Osteoblast (primary cell): Measurements from ENCODE around the gene ARHGAP11A. TPM values are rescaled to one million over a fixed set of nuclear protein-coding genes. Genes with fewer than 3 reads are reported as not detected.

ENCODE experiments used
- DNase-seq: peaks from one replicate; pipeline ENCODE4 v3.0.0; 2011; ENCODE audit warnings: low spot score, mixed read lengths; ENCODE audit not compliant: insufficient read length; ENCODE audit errors: missing footprints
- H2AFZ ChIP-seq: 2 replicates; pipeline ENCODE4 v1.6.0; 2011; ENCODE audit warnings: mild to moderate bottlenecking, low read length
- H3K27ac ChIP-seq: 2 replicates; pipeline ENCODE4 v1.5.1; 2011; ENCODE audit warnings: mild to moderate bottlenecking, low read depth, low read length, moderate library complexity
- H3K27me3 ChIP-seq: 2 replicates; pipeline ENCODE4 v1.6.0; 2012; ENCODE audit warnings: mild to moderate bottlenecking, control low read depth, inconsistent platforms, low read length, moderate library complexity; ENCODE audit not compliant: insufficient read depth
- H3K36me3 ChIP-seq: 2 replicates; pipeline ENCODE4 v1.5.1; 2011; ENCODE audit warnings: mild to moderate bottlenecking, low read length, control low read depth, moderate library complexity; ENCODE audit not compliant: insufficient read depth
- H3K4me1 ChIP-seq: 2 replicates; pipeline ENCODE4 v1.5.1; 2011; ENCODE audit warnings: mild to moderate bottlenecking, low read length, control low read depth, moderate library complexity; ENCODE audit not compliant: insufficient read depth
- H3K4me2 ChIP-seq: 2 replicates; pipeline ENCODE4 v1.6.0; 2011; ENCODE audit warnings: mild to moderate bottlenecking, low read length; ENCODE audit not compliant: insufficient read depth
- H3K4me3 ChIP-seq: fragments of 200-600 bp; sonication (generic); 3 replicates; pipeline ENCODE4 v1.5.1; 2012; ENCODE audit warnings: mild to moderate bottlenecking, low read length, inconsistent platforms; ENCODE audit not compliant: insufficient read depth
- H3K79me2 ChIP-seq: 2 replicates; pipeline ENCODE4 v1.6.0; 2012; ENCODE audit warnings: mild to moderate bottlenecking, low read length, control low read depth, inconsistent platforms; ENCODE audit not compliant: insufficient read depth
- H3K9me3 ChIP-seq: 2 replicates; pipeline ENCODE4 v1.5.1; 2011; ENCODE audit warnings: low read depth, low read length, control low read depth
- H4K20me1 ChIP-seq: 2 replicates; pipeline ENCODE4 v1.6.0; 2012; ENCODE audit warnings: mild to moderate bottlenecking, low read length, control low read depth; ENCODE audit not compliant: insufficient read depth
- total RNA-seq: library from RNA; depleted of rRNA; stranded (reverse); fragments of >200 nt; gene quantifications from 2 replicates; pipeline ENCODE4 v1.2.3, GENCODE V29; 2012
- TF ChIP-seq, protein P1 (sequence below): IDR thresholded peaks from 2 replicates; pipeline ENCODE4 v1.5.1; 2011; ENCODE audit warnings: mild to moderate bottlenecking, low read depth, low read length, moderate library complexity; ENCODE audit errors: extremely low read depth

The ARHGAP11A gene
- total RNA-seq, 1 donor: 7.2 TPM

DNA sequence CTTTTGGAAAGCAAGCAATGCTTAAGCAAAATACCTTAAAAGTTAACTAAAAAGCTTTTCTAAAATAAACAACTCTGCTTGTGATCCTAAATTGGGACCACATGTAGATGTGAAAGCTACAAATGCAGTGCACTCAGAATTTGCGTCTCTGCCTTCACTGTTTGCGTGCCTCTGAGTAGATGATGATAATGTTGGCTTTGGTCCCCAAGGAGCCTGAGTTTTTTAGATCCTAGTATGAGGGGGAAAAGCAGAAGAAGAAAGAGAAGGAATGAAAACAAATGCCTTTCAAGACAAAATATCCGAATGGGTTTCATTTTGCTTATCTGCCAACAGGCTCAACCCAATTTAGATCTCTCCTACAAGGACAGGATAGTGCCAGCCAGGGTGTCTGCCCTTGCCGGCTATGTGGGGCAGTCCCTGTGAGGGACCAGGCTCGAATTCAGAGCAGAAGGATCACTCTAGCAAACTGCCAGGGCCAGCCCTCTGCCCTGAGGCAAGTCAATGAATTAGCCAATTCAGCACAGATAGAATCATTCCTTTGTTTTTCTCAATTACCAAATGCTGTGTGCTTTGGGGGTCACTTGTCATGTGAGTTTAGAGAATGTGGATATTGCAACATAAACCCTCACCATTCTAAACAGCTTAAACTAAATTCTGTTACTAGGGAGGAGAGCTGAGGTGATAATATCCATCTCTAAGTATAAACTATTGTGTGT is 54.8 kb downstream of the ARHGAP11A start:
- no peaks in the 10 kb centered on the region for H3K9me3 ChIP-seq
- peaks cover 36% of the 10 kb centered on the region for H3K4me1 ChIP-seq
- peaks cover 4% of the 10 kb centered on the region for H3K79me2 ChIP-seq
- peak; percentile 70 for DNase-seq
- peak overlapping the region; percentile 72 for H3K4me2 ChIP-seq
- no peaks in the 10 kb centered on the region for H3K27me3 ChIP-seq
- H3K36me3 ChIP-seq: no peaks in the 10 kb centered on the region
- peak overlapping the region; percentile 38 for H2AFZ ChIP-seq
- peak overlapping the region; percentile 43 for H3K4me3 ChIP-seq
- H4K20me1 ChIP-seq: no peaks in the 10 kb centered on the region
- peak overlapping the region; percentile 87 for H3K27ac ChIP-seq
- TF ChIP-seq, protein P1, sequence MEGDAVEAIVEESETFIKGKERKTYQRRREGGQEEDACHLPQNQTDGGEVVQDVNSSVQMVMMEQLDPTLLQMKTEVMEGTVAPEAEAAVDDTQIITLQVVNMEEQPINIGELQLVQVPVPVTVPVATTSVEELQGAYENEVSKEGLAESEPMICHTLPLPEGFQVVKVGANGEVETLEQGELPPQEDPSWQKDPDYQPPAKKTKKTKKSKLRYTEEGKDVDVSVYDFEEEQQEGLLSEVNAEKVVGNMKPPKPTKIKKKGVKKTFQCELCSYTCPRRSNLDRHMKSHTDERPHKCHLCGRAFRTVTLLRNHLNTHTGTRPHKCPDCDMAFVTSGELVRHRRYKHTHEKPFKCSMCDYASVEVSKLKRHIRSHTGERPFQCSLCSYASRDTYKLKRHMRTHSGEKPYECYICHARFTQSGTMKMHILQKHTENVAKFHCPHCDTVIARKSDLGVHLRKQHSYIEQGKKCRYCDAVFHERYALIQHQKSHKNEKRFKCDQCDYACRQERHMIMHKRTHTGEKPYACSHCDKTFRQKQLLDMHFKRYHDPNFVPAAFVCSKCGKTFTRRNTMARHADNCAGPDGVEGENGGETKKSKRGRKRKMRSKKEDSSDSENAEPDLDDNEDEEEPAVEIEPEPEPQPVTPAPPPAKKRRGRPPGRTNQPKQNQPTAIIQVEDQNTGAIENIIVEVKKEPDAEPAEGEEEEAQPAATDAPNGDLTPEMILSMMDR: no peak

GRCh38 chr15:32670623-32671022 is 55.3 kb downstream of the ARHGAP11A start:
- DNase-seq: no peak
- H4K20me1 ChIP-seq: no peaks in the 10 kb centered on the region
- peak overlapping the region; percentile 87 for H3K27ac ChIP-seq
- peaks cover 4% of the 10 kb centered on the region for H3K79me2 ChIP-seq
- no peaks in the 10 kb centered on the region for H3K27me3 ChIP-seq
- H3K4me2 ChIP-seq: peak overlapping the region; percentile 72
- H3K4me1 ChIP-seq: peaks cover 40% of the 10 kb centered on the region
- no peaks in the 10 kb centered on the region for H3K9me3 ChIP-seq
- H2AFZ ChIP-seq: no peak overlapping the region
- TF ChIP-seq, protein P1: no peak
- H3K4me3 ChIP-seq: no peak overlapping the region
- no peaks in the 10 kb centered on the region for H3K36me3 ChIP-seq

DNA sequence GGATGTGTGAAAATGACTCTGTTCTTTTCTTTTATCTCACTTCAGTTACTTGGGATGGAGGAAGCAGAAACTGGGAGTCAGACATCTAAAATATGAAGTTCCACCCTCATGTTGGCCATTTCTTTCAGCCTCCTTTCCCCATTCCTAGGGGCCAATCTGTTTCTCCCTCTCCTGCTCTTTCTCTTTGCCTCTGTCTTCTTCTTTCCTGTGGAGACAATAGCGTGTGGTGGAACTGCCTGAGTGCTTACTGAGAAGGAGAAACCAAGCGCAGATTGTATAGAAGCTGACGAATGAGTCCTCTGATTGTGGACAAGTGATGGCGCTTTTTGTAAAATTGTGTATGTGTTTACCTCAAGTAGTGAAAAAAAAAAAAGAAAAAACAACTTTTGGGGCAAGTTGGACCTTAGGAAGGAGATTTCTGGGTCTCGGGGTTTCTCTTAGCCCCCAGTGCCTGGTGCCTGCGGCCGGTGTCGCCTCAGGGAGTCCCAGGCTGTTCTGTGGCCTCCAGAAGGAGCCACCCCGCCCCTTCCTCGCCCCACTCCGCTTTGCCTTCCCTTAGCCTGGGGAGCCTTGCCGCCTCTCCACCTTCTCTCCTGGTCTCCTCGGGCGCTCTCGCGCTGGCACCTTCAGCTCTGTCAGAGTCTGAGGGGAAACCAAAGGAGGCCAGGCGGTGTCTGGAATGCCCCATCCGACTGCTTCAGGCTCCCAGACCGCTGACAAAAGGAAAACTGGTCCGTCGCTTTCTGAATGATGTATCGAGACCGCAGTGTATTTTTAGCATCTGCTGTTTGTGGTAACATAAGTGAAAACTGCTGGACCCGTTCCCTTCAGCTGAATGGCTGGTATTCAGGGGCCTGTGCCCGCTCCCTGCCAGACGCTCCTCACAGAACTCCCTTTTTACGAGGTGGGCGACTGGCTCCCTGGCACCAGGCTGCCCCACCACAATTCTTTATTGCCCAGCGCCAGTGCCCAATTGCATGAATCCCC is 56.3 kb downstream of the ARHGAP11A start:
- DNase-seq: peak; percentile 88
- H3K9me3 ChIP-seq: no peaks in the 10 kb centered on the region
- TF ChIP-seq, protein P1: no peak
- peak overlapping the region; percentile 64 for H3K4me2 ChIP-seq
- H2AFZ ChIP-seq: peak overlapping the region; percentile 73
- peak overlapping the region; percentile 60 for H3K4me3 ChIP-seq
- H4K20me1 ChIP-seq: no peaks in the 10 kb centered on the region
- no peaks in the 10 kb centered on the region for H3K27me3 ChIP-seq
- peaks cover 44% of the 10 kb centered on the region for H3K4me1 ChIP-seq
- H3K36me3 ChIP-seq: no peaks in the 10 kb centered on the region
- peaks cover 4% of the 10 kb centered on the region for H3K79me2 ChIP-seq
- H3K27ac ChIP-seq: peak overlapping the region; percentile 87

GRCh38 chr15:32674681-32675080 is 59.4 kb downstream of the ARHGAP11A start:
- Histone ChIP-seq H2AFZ (no peak overlapping the region), H3K79me2 (peaks cover 4% of the 10 kb centered on the region), H3K4me1 (peaks cover 44% of the 10 kb centered on the region), H3K9me3 (no peaks in the 10 kb centered on the region), H3K27ac (no peak overlapping the region), H4K20me1 (no peaks in the 10 kb centered on the region), H3K36me3 (no peaks in the 10 kb centered on the region), H3K4me3 (no peak overlapping the region), H3K4me2 (no peak overlapping the region), H3K27me3 (no peaks in the 10 kb centered on the region)
- no peak for DNase-seq
- TF ChIP-seq, protein P1: no peak
